ENCODE results near the gene TMEM235. TPM values are rescaled to one million over a fixed set of nuclear protein-coding genes. Genes with fewer than 3 reads are reported as not detected.
"Not testable (repeated sequence)": the region's sequence is repeated elsewhere in the genome, so short reads cannot be mapped to it uniquely, and the experiment has no call there.

The TMEM235 gene
- total RNA-seq, 1 donor from 2014 or later: not detected

GRCh38 chr17:78214706-78215061 is 16.7 kb upstream of the TMEM235 start:
- no peak for DNase-seq (ENCODE audit: low read depth)

GRCh38 chr17:78219396-78220150 is 11.9 kb upstream of the TMEM235 start:
- DNase-seq (ENCODE audit: low read depth): no peak

- DNase-seq (ENCODE audit: low read depth): no peak
Measured at GRCh38 chr17:78223061-78223460, 8.4 kb upstream of the TMEM235 start.

GRCh38 chr17:78223765-78224164 is 7.7 kb upstream of the TMEM235 start:
- no peak for DNase-seq (ENCODE audit: low read depth)

- DNase-seq (ENCODE audit: low read depth): no peak
Measured at GRCh38 chr17:78224231-78225087, 7.0 kb upstream of the TMEM235 start.

- DNase-seq (ENCODE audit: low read depth): no peak
Measured at GRCh38 chr17:78225088-78225865, 6.2 kb upstream of the TMEM235 start.

- no peak for DNase-seq (ENCODE audit: low read depth)
Measured at GRCh38 chr17:78226055-78226758, 5.2 kb upstream of the TMEM235 start.

GRCh38 chr17:78226759-78227454 is 4.5 kb upstream of the TMEM235 start:
- peak; percentile 63 for DNase-seq (ENCODE audit: low read depth)

GRCh38 chr17:78227455-78227916 is 3.9 kb upstream of the TMEM235 start:
- DNase-seq (ENCODE audit: low read depth): peak; percentile 90

GRCh38 chr17:78228176-78228575 is 3.3 kb upstream of the TMEM235 start:
- no peak for DNase-seq (ENCODE audit: low read depth)

GRCh38 chr17:78230252-78230962 is 1.0 kb upstream of the TMEM235 start:
- no peak for DNase-seq (ENCODE audit: low read depth)

GRCh38 chr17:78231991-78232858 is 794 bp downstream of the TMEM235 start:
- DNase-seq (ENCODE audit: low read depth): no peak

GRCh38 chr17:78232859-78233173 is 1.4 kb downstream of the TMEM235 start:
- DNase-seq (ENCODE audit: low read depth): no peak

- no peak for DNase-seq (ENCODE audit: low read depth)
Measured at GRCh38 chr17:78233678-78234077, 2.2 kb downstream of the TMEM235 start.

- DNase-seq (ENCODE audit: low read depth): no peak
Measured at GRCh38 chr17:78234261-78234865, 2.9 kb downstream of the TMEM235 start.

GRCh38 chr17:78235022-78235421 is 3.6 kb downstream of the TMEM235 start:
- DNase-seq (ENCODE audit: low read depth): not testable (repeated sequence)

- DNase-seq (ENCODE audit: low read depth): no peak
Measured at GRCh38 chr17:78235885-78236284, 4.5 kb downstream of the TMEM235 start.

GRCh38 chr17:78236362-78237127 is 5.1 kb downstream of the TMEM235 start:
- peak; percentile 48 for DNase-seq (ENCODE audit: low read depth)

Data from myocyte (in vitro differentiated cells).